WERI-Rb-1 (cell line): ENCODE measurements around the gene LYRM4.

ENCODE experiments used
- DNase-seq: peaks from one replicate; pipeline ENCODE4 v3.0.0-alpha.2; 2020
- H3K27ac ChIP-seq: fragments of 250-450 bp; sonication (Bioruptor Pico); 2 replicates; pipeline ENCODE4 v1.5.1; 2020; ENCODE audit warnings: mild to moderate bottlenecking, moderate library complexity
- H3K27me3 ChIP-seq: fragments of 250-450 bp; sonication (Bioruptor Pico); 2 replicates; pipeline ENCODE4 v1.5.1; 2021; ENCODE audit warnings: mild to moderate bottlenecking, low read depth, moderate library complexity; ENCODE audit not compliant: insufficient read depth, severe bottlenecking
- H3K36me3 ChIP-seq: fragments of 250-450 bp; sonication (Bioruptor Pico); 2 replicates; pipeline ENCODE4 v1.5.1; 2020; ENCODE audit warnings: mild to moderate bottlenecking, moderate library complexity
- H3K4me3 ChIP-seq: 2 replicates; pipeline ENCODE4 v1.5.1; 2011; ENCODE audit warnings: low read depth, mild to moderate bottlenecking, control low read depth, low read length
- H3K9me3 ChIP-seq: fragments of 250-450 bp; sonication (Bioruptor Pico); 2 replicates; pipeline ENCODE4 v1.5.1; 2021; ENCODE audit warnings: mild to moderate bottlenecking, moderate library complexity; ENCODE audit not compliant: severe bottlenecking
- CTCF ChIP-seq: IDR thresholded peaks from 2 replicates; pipeline ENCODE4 v1.5.1; 2011; ENCODE audit warnings: low read depth, mild to moderate bottlenecking, control low read depth, inconsistent platforms, low read length

Gene LYRM4

GRCh38 chr6:5271926-5272325 lies 11.2 kb upstream of the LYRM4 start:
- no peak for DNase-seq
- peaks cover 3% of the 10 kb centered on the region for H3K36me3 ChIP-seq
- H3K4me3 ChIP-seq, result no peak overlapping the region
- peaks cover 3% of the 10 kb centered on the region for H3K9me3 ChIP-seq
- H3K27ac ChIP-seq, result no peak overlapping the region
- no peak for TF ChIP-seq CTCF
- no peaks in the 10 kb centered on the region for H3K27me3 ChIP-seq

GRCh38 chr6:5270093-5270680 lies 9.4 kb upstream of the LYRM4 start:
- Histone ChIP-seq H3K36me3 (peaks cover 3% of the 10 kb centered on the region), H3K9me3 (peaks cover 3% of the 10 kb centered on the region), H3K27me3 (no peaks in the 10 kb centered on the region), H3K27ac (no peak overlapping the region), H3K4me3 (no peak overlapping the region)
- DNase-seq, result no peak
- TF ChIP-seq CTCF, result no peak

- Histone ChIP-seq H3K36me3 (peaks cover 3% of the 10 kb centered on the region), H3K27me3 (no peaks in the 10 kb centered on the region), H3K4me3 (no peak overlapping the region), H3K27ac (no peak overlapping the region), H3K9me3 (peaks cover 3% of the 10 kb centered on the region)
- TF ChIP-seq CTCF, result no peak
- no peak for DNase-seq
Observed at GRCh38 chr6:5266423-5266822, 5.7 kb upstream of the LYRM4 start.

- H3K27ac ChIP-seq, result peak overlapping the region; percentile 100
- TF ChIP-seq CTCF, result no peak
- DNase-seq, result no peak
- peak overlapping the region; percentile 63 for H3K4me3 ChIP-seq
- no peaks in the 10 kb centered on the region for H3K9me3 ChIP-seq
- no peaks in the 10 kb centered on the region for H3K27me3 ChIP-seq
- peaks cover 19% of the 10 kb centered on the region for H3K36me3 ChIP-seq
Observed at GRCh38 chr6:5261545-5262109, 877 bp upstream of the LYRM4 start.

- no peaks in the 10 kb centered on the region for H3K27me3 ChIP-seq
- peak overlapping the region; percentile 100 for H3K27ac ChIP-seq
- H3K36me3 ChIP-seq, result peaks cover 22% of the 10 kb centered on the region
- peak; percentile 86 for DNase-seq
- peak overlapping the region; percentile 63 for H3K4me3 ChIP-seq
- no peak for TF ChIP-seq CTCF
- H3K9me3 ChIP-seq, result no peaks in the 10 kb centered on the region
Observed at GRCh38 chr6:5260111-5260620, 584 bp downstream of the LYRM4 start.
